Fibroblast of skin of abdomen (primary cell): ENCODE measurements around the gene ANO10.
"Not testable (repeated sequence)": the region's sequence is repeated elsewhere in the genome, so short reads cannot be mapped to it uniquely, and the experiment has no call there.

Experiments used
- DNase-seq: peaks from one replicate; pipeline ENCODE4 v3.0.0-alpha.2; 2013

Gene ANO10

DNA sequence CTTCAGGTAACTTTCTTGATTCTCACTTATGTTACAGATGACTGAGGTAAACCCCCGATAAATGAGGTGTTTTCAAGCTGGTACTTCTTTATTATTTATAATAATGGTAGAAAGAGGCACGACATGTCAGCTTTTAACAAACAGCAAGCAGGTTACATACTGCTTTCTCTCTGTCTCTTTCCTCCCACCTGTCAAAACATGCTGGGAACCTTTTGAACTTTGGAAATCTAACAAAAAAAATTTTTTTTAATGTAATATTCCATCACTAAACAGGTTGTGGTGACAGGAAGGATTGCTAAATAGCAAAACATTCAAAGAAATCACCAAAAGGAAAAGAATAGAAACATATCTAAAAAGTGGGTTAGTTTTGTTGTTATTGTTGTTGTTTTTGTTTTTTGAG lies 48.2 kb downstream of the ANO10 start:
- DNase-seq = no peak

DNA sequence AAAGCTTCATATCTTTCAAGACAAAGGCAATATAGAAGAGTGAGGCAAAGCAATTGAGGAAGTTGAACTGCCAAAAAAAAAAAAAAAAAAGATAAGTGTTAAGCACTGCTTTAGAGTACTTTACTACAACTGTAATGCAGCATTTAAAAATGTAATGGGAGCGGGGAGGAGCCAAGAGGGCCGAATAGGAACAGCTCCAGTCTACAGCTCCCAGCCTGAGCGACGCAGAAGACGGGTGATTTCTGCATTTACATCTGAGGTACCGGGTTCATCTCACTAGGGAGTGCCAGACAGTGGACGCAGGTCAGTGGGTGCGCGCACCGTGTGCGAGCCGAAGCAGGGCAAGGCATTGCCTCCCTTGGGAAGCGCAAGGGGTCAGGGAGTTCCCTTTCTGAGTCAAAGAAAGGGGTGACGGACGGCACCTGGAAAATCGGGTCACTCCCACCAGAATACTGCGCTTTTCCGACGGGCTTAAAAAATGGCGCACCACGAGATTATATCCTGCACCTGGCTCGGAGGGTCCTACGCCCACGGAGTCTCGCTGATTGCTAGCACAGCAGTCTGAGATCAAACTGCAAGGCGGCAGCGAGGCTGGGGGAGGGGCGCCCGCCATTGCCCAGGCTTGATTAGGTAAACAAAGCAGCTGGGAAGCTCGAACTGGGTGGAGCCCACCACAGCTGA lies 56.0 kb downstream of the ANO10 start:
- DNase-seq = not testable (repeated sequence)

DNA sequence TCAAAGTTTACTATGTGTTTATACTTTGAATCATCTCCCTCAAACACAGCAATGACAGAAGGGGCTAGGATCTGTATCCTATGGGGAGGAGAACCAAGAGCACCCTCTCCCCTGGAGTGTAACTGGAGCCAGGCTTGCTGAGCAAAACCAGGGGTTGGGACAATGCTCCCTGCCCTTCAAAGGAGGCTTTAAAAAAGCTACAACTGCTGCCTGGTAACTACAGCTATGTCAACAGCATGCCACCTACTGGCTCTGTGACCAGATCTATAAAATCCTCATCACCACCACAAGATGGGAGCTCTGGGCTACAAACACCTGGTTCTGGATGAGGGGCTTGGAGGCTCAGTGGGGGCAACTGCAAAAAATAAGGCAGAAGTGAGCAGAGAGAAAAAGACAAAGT lies 61.9 kb downstream of the ANO10 start:
- DNase-seq = no peak

DNA sequence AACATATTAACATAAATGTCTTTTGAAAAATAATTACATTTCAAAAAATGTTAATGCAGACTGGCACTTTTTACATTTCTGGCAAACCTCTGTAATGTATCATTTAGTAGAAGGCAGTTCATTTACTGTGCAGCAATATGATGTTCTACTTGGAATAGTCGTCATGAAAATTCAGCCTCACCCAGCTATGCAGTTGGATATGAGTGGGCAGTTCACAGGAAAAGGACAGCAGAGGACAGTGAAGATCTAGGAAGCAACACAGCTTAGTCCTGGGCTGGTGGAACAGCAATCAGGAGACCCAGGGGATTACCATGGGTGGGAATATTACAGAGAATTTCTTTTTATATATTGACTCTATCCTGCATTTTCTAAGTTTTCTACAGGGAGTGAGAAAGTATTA lies 63.6 kb downstream of the ANO10 start:
- no peak for DNase-seq

DNA sequence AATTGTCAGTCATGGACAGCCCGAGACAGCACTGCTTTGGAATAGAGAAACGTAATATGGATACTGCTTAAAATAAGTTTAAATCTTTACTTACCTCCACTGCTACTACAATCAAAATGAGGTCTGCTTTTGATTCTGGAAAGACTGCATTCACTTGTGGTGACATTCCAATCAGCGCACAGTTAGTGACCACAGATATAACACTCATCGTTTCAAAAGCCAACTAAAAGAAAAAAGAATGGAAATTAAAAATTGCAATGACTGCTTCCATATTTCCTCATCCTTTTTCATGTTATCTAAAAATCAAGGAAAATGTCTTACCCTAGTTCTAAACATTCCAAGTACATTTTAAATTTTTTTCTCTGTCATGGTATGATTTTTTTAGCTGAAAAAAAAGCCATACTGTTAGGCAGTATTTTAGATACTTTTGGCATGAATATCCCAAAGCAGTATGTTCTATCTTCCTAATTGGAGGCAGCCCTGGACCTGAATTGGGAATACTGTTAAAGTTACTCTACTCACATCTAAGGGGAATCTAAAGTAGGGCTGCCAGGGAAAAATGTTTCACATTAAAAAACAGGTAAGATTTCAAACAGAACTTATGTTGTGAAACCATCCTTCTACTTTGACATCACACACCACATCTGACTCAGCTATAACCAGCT lies 72.1 kb downstream of the ANO10 start:
- peak; percentile 33 for DNase-seq

DNA sequence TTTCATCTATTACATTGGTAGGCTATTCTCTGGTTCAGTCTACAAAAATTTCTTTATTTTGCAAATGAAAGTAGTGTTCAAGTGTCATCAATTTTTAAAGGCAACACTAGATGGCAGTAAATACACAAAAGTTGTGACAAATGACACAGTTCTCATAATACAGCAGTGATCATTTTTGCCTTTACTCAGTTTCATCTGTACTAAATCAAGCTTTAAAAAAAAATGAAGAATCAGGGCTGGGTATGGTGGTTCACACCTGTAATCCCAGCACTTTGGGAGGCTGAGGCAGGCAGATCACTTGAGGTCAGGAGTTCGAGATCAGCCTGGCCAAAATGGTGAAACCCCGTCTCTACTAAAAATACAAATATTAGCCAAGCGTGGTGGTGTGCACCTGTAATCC lies 77.5 kb downstream of the ANO10 start:
- DNase-seq = peak; percentile 50

DNA sequence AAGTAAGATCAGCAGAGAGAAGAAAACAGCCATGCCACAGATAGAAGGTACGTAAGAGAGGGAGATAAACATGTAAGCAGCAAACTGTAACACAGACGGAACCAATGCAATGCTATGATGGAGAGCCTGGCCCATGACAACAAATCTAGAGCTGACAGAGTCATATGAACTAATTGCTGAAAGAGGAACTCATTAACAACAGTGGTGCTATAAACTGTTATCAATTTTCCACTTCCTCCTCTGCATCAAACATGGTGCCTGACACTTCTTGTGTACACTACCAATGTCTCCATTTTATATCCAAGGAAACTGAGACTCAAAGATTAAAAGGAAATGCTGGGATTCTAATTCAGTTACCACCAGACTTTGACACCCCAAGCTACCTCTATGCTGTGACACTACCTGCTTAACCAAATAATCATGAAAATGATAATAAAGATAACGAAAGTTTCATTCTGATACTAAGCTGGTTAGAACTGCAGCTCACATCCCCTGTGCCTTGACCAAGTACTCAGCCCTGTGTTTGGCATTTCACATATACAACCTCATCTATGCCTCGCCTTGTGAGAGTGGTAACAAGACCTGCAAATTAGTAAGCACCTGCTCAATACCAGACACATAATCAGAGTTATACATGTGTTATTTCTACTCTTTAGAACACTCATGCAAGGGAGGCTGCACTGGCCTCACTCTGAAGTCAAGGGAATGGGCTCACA lies 79.3 kb downstream of the ANO10 start:
- DNase-seq = no peak

DNA sequence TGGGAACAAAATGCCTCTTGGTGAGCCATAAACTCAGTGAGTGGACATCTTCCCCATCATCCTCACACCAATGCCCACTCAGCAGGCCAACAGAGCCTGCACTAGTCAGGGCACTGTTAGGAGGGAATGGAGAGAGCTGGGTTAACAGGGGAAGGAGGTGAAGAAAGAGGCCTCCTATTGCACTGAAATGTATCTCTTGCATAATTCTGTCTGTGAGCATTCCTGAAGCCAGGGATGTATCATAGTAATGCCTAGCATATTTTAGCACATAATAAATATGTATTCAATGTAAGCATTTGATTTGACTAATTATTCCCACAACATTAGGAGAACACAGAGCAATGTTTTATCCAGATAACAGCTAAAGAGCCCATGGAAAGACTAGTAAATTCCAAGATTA lies 81.2 kb downstream of the ANO10 start:
- DNase-seq = peak; percentile 74

DNA sequence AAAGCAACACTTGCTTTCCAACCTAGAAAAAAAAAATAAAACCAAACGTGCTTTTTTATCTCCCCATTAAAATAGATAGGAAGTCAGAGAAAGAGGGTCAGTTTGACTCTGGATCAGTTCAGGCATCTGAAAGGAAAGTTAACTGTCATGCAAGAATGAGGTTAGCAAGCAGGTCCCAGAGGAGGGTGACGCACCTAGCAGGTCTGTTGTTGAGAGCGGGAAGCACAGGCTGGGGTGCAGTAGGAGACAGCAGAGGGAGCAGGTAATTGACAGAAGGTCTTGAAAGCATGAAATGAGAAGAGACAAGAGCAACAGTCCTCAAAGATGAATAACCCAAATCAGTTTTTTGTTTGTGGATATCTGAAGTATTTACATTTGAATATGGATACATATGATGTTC lies 82.5 kb downstream of the ANO10 start:
- no peak for DNase-seq

DNA sequence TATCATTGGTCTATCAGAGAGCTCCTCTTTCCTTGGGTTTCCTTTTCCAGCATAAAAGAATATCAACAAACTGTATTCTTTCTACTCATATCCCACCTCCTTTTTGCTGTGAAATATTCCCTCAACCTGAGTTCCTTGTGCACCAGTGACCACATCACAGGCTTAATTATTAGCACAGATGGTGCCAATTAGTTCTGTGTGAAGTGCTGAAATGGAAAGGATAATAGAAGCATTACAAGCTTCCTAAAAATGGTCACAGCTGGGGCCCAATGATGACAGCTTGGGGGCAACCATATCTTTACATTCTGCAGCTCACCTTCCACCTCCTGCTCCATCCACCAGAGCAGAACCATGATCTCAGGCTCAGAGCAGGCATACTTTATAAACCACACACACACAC lies 84.6 kb downstream of the ANO10 start:
- DNase-seq = peak; percentile 10

DNA sequence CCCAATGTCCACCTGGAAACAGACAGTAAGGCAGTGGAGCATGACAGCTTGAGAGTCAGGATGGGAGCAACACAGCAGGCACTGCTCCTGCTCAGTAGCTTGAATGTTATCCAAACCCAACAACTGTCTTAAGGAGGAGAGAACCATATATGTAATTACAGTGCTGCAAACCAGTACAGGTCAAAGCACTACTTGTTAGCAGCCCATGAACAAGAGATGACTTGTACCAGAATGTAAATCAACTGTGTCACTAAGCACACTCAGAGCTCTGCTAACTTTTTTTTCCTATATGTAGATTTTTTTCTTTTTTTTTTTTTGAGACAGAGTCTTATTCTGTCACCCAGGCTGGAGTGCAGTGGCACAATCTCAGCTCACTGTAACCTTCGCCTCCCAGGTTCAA lies 87.1 kb downstream of the ANO10 start:
- DNase-seq = no peak

DNA sequence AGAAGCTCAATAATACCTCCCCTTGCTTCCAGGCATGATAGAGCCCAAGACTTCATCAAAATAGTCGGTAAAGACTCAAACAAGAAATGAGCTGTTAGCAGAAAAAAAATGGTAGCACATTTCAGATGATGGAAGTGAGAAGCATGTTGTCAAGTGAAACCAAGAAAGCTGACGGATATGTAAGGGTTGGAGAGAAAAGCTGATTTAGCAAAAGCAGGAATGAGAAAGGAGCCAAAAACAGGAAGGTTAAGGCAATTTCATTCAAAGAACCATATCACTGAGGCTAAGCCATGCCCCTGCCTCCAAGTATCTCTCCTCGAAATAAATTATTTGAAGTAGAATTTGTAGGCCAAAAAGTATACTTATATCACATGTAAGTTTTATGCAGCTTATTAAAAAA lies 88.8 kb downstream of the ANO10 start:
- no peak for DNase-seq

DNA sequence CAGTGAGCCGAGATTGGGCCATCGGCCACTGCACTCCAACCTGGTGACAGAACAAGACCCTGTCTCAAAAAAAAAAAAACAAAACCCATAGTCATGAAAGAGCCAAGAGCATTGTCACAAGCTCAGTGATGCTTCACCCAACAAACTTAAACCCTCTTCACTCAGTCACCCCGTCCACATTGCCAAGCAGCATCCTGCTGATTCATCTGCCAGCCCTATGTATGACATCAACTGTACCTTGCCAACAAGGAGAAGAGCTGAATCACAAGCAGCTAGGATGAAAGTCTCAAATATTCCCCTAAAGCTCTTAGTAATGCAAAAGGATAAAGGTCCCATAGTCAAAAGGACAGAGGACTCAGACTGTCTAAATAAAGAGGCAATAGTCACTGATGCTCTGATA lies 90.0 kb downstream of the ANO10 start:
- peak; percentile 31 for DNase-seq

DNA sequence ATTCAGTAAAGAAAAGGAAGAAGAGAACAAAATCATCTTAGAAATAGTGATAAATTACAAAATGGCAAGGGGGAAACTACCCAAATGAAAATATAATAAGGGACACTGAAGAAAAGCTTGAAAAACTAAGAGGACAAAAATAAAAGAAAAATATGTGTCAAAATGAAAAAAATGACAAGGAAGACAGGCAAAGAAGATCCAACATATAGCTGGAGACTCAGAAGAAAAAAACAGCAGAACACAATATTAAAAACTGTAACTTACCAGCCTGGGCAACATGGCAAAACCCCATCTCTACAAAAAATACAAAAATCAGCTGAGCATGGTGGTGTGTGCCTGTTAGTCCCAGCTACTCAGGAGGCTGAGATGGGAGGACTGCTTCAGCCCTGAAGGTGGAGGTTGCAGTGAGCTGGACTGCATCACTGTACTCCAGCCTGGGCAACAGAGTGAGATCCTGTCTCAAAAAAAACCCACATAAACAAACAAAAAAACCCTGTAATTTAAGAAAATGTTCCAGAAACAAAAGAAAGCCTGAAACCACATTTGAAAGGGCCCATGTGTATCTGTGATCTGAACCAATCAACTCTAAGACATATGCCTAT lies 93.2 kb downstream of the ANO10 start:
- no peak for DNase-seq

DNA sequence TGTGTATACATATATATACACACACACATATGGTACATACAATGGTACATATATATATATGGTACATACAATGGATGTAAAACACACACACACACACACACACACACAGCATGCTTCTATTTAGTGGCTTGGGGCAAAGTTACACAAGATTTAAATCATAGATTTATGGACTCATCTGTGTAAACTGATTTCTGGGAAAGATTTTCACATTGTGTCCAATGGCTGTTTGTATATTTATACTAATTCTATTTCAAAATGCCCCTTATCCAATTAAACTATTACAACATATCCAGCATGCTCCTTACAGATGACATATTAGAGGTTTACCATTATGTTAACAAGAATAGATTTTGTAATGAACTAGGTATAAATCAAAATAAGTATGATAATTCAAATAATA lies 94.9 kb downstream of the ANO10 start:
- DNase-seq = no peak

DNA sequence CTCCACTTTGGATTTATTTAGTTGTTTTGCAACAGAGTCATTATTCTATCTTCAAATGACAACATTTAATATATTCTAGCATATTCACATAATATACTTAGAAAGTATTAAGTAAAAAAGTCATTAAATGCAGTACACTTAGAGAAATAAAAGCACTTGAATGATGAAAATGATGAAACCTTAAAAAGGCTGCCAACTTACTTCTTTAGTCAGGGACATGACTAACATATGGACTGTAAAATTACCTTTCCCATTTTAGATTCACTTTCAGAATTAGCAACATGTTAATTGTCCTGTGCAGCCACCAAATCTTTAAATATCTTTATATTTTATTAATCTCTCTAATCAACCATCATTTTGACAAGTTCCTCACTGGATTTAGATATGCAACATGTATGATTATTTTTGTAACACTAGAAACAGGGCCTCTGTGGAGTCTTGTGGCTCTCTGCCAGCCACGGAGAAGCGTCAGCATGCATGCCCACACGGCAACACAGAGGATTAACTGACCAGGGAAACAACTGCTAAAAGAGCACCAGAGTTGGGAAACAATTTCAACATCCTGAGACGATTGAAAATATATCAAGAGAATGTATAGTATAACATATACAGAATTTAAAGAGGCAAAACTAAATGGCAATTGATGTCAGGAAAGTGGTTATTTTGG lies 95.7 kb downstream of the ANO10 start:
- DNase-seq = no peak

DNA sequence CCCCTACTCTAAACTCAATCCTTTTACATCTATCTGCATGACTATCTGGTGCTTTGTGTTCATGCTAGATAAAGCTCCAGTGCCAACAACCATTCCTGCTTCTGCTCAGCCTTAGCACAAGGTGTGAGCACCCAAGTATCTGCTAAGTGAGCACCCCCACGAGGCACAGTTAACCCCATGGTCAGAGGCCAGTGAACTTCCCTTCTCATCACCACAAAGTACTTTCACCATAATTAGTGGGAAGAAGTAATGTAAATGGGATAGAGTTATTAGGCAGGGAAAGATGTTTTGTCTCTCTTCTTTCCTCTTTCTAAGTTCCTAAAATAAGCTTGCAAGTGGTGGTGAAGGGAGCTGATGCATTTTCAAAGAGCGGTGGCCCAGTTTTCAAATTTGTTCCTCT lies 96.4 kb downstream of the ANO10 start:
- DNase-seq = no peak

DNA sequence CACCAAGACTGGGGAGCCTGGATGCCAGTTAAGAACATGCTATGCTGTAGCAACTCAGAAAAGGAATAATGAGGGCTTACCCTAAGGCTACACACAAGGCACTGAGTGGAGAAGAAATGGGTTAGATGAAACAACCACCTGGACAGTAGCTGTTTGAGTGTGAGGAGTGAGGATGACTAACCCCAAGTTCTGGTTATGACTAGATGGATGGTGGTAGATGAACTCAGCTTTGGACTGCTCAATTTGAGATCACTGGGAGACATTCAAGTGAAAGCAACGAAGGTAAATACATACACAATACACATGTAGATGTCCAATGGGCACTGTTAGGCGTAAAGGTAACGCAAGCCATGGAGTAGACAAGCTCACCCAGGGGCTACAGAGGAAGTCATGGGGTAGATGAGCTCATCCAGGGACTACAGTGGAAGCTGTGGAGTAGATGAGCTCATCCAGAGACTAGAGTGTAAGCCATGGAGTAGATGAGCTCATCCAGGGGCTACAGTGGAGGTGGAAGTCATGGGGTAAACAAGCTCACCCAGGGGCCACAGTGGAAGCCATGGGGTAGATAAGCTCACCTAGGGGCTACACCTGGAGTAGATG lies 98.3 kb downstream of the ANO10 start:
- DNase-seq = no peak

DNA sequence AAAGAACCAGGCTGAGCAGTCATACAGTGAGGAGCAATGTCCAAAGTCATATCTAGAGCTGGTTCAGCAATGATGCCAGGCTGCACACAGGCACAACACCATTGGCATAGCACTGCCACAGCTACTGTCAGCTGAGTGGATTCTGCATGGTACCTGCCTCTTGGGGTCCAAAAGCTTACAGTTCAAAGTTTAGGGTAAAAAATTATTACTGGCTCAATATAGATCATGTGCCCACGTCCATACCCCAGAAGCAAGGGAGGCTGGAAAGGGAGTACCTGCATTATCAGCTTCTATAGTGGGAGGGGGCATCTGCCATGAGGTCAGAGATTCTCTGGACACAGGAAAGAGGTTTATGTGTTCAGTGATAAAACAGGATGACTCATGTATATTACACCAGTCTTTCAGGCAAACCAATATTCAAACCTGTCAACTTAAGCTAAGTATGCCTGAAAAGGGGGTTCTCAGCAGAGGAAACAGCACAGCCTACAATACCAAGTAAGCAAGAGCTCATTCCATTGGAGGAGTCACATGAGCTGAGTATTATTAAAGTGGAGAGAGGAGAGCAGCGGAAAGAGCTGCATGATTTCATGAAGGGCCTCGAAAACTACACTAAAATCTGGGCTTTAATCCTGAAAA lies 99.0 kb downstream of the ANO10 start:
- no peak for DNase-seq

DNA sequence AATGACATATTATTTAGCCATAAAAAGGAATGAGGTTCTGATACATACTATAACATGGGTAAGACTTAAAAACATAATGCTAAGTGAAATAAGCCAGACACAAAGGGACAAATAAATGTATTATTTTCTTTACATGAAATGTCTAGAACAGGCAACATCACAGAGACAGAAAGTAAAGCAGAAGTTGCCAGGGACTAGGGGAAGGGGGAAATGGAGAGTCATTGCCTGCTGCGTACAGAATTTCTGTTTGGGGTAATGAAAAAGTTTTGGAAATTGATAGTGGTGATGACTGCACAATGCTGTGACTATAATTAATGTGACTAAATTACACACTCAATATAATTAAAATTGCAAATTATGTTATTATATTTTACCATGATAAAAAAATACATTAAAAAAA lies 99.9 kb downstream of the ANO10 start:
- DNase-seq = no peak

DNA sequence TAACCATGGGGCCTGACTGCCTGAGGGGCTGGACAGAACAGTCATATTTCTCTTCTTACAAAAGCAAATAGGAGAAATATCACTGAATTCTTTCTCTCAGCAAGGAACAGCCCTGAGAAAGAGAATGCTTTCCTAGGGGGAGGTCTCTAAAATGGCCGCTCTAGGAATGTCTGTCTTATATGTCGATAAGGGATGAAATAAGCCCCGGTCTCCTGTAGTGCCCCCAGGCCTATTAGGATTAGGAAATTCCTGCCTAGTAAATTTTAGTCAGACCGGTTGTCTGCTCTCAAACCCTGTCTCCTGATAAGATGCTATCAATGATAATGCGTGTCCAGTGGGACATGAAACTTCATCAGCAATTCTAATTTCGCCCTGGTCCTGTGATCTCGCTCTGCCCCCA lies 103.3 kb downstream of the ANO10 start:
- not testable (repeated sequence) for DNase-seq

DNA sequence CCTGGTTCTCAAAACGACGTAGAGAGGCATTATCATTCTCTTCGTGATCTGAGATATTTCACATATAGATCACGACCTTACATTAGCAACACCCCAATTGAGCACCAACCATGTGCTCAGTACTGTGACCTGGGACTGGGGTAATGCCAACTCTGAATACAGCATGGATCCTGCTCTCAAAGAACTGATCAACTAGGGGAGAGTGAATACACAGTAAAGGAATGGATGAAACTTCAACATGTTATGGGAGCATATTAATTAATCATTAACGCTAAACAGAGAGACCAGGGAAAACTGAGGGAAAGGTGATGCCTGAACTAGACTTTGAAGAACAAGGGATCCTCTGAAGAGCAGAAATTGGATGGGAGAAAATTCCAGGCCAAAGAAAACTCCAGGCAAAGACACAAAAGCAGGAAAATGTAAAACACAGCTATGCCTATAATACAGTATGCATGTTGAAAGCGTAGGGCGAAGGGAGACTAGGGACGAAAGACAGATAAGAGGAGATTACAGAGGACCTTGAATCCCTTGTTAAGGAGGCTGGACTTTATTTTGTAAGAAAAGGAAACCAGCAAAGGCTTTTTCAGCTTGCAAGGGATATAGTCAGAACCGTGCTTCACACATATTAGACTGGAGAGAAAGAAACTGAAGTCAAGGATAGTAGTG lies 105.7 kb downstream of the ANO10 start:
- no peak for DNase-seq
